GM12878 (cell line): Measurements from ENCODE around the gene MYO1H. TPM values are rescaled to one million over a fixed set of nuclear protein-coding genes. Genes with fewer than 3 reads are reported as not detected.

Source experiments
- CHD2 ChIP-seq: IDR thresholded peaks from 2 replicates; pipeline ENCODE4 v1.6.1; 2011; ENCODE audit warnings: low read depth, low read length, improper control_type of control experiment, borderline replicate concordance
- IRF5 ChIP-seq: fragments of 450-650 bp; IDR thresholded peaks from 2 replicates; pipeline ENCODE4 v1.6.1; 2017; ENCODE audit warnings: borderline replicate concordance
- MEF2A ChIP-seq: IDR thresholded peaks from 2 replicates; pipeline ENCODE4 v1.6.1; 2011; ENCODE audit warnings: low read depth, mild to moderate bottlenecking, low read length, moderate library complexity; ENCODE audit not compliant: insufficient read depth
- ZZZ3 ChIP-seq: IDR thresholded peaks from 2 replicates; pipeline ENCODE4 v1.6.1; 2011; ENCODE audit warnings: low read depth; ENCODE audit not compliant: control insufficient read depth, insufficient read length
- polyA plus RNA-seq, 11 experiments: library from polyadenylated mRNA; depleted of rRNA in 4 of 11; unstranded in 6 of 11; stranded (reverse) in 5 of 11; fragments of >200 nt; fragmentation: Nextera tagmentation in 4 of 11; fragmentation: Illumina TruSeq in 1 of 11; extraction: Ambion mirVana in 4 of 11; extraction: Trizol in 1 of 11; gene quantifications; 1 replicate in 1 of 11; 2 replicates in 10 of 11; pipeline versions ENCODE4 v1.2.1 to v1.2.3, GENCODE V29; 2011 to 2016; ENCODE audit warnings: inconsistent platforms in 2 of 11, missing spikeins in 2 of 11, low read depth in 1 of 11
- total RNA-seq, 4 experiments: library from RNA; depleted of rRNA in 3 of 4; stranded (reverse); fragments of >200 nt in 3 of 4; fragmentation: Illumina TruSeq in 1 of 4; extraction: Trizol in 1 of 4; gene quantifications; 2 replicates each; pipeline versions ENCODE4 v1.2.1 to v1.2.3, GENCODE V29; 2013 to 2021
- TF ChIP-seq, protein P1 (sequence below): IDR thresholded peaks from 2 replicates; pipeline ENCODE4 v1.6.1; 2012; ENCODE audit warnings: mild to moderate bottlenecking, low read depth, low read length

Gene MYO1H
- total and polyA plus RNA-seq, 10 of the 15 experiments (the other 5 are each of a cell fraction or from before 2014, with no cell fraction given), result 0.05 TPM; not detected in 9

GRCh38 chr12:109489016-109489954, 141.6 kb downstream of the MYO1H start (continued):
- TF ChIP-seq IRF5 (no peak), ZZZ3 (no peak), MEF2A (no peak), CHD2 (no peak)
- TF ChIP-seq, protein P1, sequence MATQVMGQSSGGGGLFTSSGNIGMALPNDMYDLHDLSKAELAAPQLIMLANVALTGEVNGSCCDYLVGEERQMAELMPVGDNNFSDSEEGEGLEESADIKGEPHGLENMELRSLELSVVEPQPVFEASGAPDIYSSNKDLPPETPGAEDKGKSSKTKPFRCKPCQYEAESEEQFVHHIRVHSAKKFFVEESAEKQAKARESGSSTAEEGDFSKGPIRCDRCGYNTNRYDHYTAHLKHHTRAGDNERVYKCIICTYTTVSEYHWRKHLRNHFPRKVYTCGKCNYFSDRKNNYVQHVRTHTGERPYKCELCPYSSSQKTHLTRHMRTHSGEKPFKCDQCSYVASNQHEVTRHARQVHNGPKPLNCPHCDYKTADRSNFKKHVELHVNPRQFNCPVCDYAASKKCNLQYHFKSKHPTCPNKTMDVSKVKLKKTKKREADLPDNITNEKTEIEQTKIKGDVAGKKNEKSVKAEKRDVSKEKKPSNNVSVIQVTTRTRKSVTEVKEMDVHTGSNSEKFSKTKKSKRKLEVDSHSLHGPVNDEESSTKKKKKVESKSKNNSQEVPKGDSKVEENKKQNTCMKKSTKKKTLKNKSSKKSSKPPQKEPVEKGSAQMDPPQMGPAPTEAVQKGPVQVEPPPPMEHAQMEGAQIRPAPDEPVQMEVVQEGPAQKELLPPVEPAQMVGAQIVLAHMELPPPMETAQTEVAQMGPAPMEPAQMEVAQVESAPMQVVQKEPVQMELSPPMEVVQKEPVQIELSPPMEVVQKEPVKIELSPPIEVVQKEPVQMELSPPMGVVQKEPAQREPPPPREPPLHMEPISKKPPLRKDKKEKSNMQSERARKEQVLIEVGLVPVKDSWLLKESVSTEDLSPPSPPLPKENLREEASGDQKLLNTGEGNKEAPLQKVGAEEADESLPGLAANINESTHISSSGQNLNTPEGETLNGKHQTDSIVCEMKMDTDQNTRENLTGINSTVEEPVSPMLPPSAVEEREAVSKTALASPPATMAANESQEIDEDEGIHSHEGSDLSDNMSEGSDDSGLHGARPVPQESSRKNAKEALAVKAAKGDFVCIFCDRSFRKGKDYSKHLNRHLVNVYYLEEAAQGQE, result no peak
